KBM-7 (cell line): Measurements from ENCODE around the gene ITPR2.
"Not testable (repeated sequence)": the region's sequence is repeated elsewhere in the genome, so short reads cannot be mapped to it uniquely, and the experiment has no call there.

Experiments used
- DNase-seq: peaks from one replicate; pipeline ENCODE4 v3.0.0-alpha.2; 2015
- in situ Hi-C: fragments of 300-500 bp; cut with MboI; formaldehyde crosslinking; loops from 2 replicates; pipeline ENCODE4 v1.14.3; 2020; ENCODE audit warnings: low sequenced_read_pairs, low pct_unique_long_range_greater_than_20kb, mixed read lengths

The ITPR2 gene

GRCh38 chr12:26331136-26331535, 501.9 kb downstream of the ITPR2 start:
- in situ Hi-C loops = no loop called here
- no peak for DNase-seq

GRCh38 chr12:26327975-26328644, 504.9 kb downstream of the ITPR2 start:
- in situ Hi-C loops = no loop called here

GRCh38 chr12:26323673-26324072, 509.3 kb downstream of the ITPR2 start:
- in situ Hi-C loops = no loop called here
- DNase-seq = no peak

More at GRCh38 chr12:26327975-26328644, 504.9 kb downstream of the ITPR2 start:
- peak; percentile 88 for DNase-seq

- in situ Hi-C loops = no loop called here
- no peak for DNase-seq
Observed at GRCh38 chr12:26319511-26319910, 513.5 kb downstream of the ITPR2 start.

GRCh38 chr12:26318661-26319068, 514.3 kb downstream of the ITPR2 start:
- no peak for DNase-seq
- in situ Hi-C loops = no loop called here

GRCh38 chr12:26317942-26318575, 514.9 kb downstream of the ITPR2 start:
- no peak for DNase-seq
- in situ Hi-C loops = no loop called here

GRCh38 chr12:26314103-26314502, 518.9 kb downstream of the ITPR2 start:
- in situ Hi-C loops, DNase-seq: not testable (repeated sequence)

- in situ Hi-C loops = not testable (repeated sequence)
Observed at GRCh38 chr12:26310489-26310888, 522.5 kb downstream of the ITPR2 start.

GRCh38 chr12:26309634-26310033, 523.4 kb downstream of the ITPR2 start:
- DNase-seq = no peak
- in situ Hi-C loops = no loop called here

More at GRCh38 chr12:26310489-26310888, 522.5 kb downstream of the ITPR2 start:
- not testable (repeated sequence) for DNase-seq

GRCh38 chr12:26304273-26304672, 528.7 kb downstream of the ITPR2 start:
- in situ Hi-C loops = no loop called here
- no peak for DNase-seq

- no peak for DNase-seq
- in situ Hi-C loops = no loop called here
Observed at GRCh38 chr12:26303418-26303817, 529.6 kb downstream of the ITPR2 start.

- no peak for DNase-seq
- in situ Hi-C loops = no loop called here
Observed at GRCh38 chr12:26302776-26303175, 530.2 kb downstream of the ITPR2 start.

GRCh38 chr12:26299751-26300150, 533.2 kb downstream of the ITPR2 start:
- no peak for DNase-seq
- in situ Hi-C loops = no loop called here

- DNase-seq = peak; percentile 84
Observed at GRCh38 chr12:26298785-26299621, 534.0 kb downstream of the ITPR2 start.

GRCh38 chr12:26297396-26298070, 535.5 kb downstream of the ITPR2 start:
- DNase-seq = no peak
- in situ Hi-C loops = no loop called here

More at GRCh38 chr12:26298785-26299621, 534.0 kb downstream of the ITPR2 start:
- in situ Hi-C loops = no loop called here

GRCh38 chr12:26295001-26295400, 538.0 kb downstream of the ITPR2 start:
- in situ Hi-C loops = no loop called here
- no peak for DNase-seq

GRCh38 chr12:26293612-26294011, 539.4 kb downstream of the ITPR2 start:
- DNase-seq = no peak
- in situ Hi-C loops = no loop called here

GRCh38 chr12:26292596-26292995, 540.4 kb downstream of the ITPR2 start:
- in situ Hi-C loops = no loop called here
- no peak for DNase-seq

- DNase-seq = no peak
- in situ Hi-C loops = no loop called here
Observed at GRCh38 chr12:26290565-26290964, 542.4 kb downstream of the ITPR2 start.
